GM12878 (cell line): ENCODE measurements around the gene LIPE. TPM values are rescaled to one million over a fixed set of nuclear protein-coding genes. Genes with fewer than 3 reads are reported as not detected.

Experiments used
- ATAC-seq: fragments of 200-7000 bp; cut with Tn5 transposase; 3 replicates; pipeline ENCODE4 v1.9.1; 2020; ENCODE audit warnings: mild to moderate bottlenecking, moderate library complexity
- BruUV-seq: library from RNA; stranded (reverse); fragments of 400-500 nt; replicated peaks from 2 replicates; lab custom pipeline; 2021; lab: Mats Ljungman, UMichigan
- CTCF ChIA-PET: fragments of 300-600 bp; sonication (Branson Sonifier 250); formaldehyde crosslinking; extraction: SDS; loops from one replicate; lab custom pipeline; 2021; ENCODE audit warnings: inconsistent platforms; lab: Yijun Ruan, JAX
- POLR2A ChIA-PET: fragments of 350-600 bp; formaldehyde crosslinking; extraction: SDS; loops from one replicate; lab custom pipeline; 2021; ENCODE audit warnings: inconsistent platforms; lab: Charles Lee
- RAD21 ChIA-PET: fragments of 300-600 bp; sonication (Branson Sonifier 250); formaldehyde crosslinking; loops from one replicate; lab custom pipeline; 2023; ENCODE audit warnings: antibody characterized with exemption; ENCODE audit not compliant: unreplicated experiment; lab: Charles Lee
- SMC1A ChIA-PET: fragments of 300-600 bp; sonication (Branson Sonifier 250); formaldehyde crosslinking; loops from one replicate; lab custom pipeline; 2023; ENCODE audit not compliant: unreplicated experiment, uncharacterized antibody; lab: Charles Lee
- DNase-seq: peaks from one replicate; pipeline ENCODE4 v3.0.0-alpha.2; 2011; ENCODE audit warnings: low read depth, low spot score
- FAIRE-seq: peaks from 3 replicates; lab custom pipeline; 2011; peaks lifted over from hg19 to GRCh38; lab: Jason Lieb, UNC
- H2AFZ ChIP-seq: 2 replicates; pipeline ENCODE4 v1.6.0; 2011; ENCODE audit warnings: low read depth, low read length, control low read depth; ENCODE audit not compliant: control insufficient read depth
- H3K27ac ChIP-seq: 2 replicates; pipeline ENCODE4 v1.5.1; 2011; ENCODE audit warnings: control low read depth; ENCODE audit not compliant: control insufficient read depth, insufficient read depth
- H3K27me3 ChIP-seq, 2 experiments: replicated peaks in 1 of 2; 2 replicates each; pipeline versions ENCODE4 v1.6.0 to v1.6.1; 2011; ENCODE audit warnings: low read length in 1 of 2; ENCODE audit not compliant: control insufficient read depth in 2 of 2, insufficient read depth in 2 of 2
- H3K36me3 ChIP-seq, 2 experiments: 2 replicates each; pipeline ENCODE4 v1.5.1; 2011; ENCODE audit warnings: low read length in 1 of 2; ENCODE audit not compliant: control insufficient read depth in 2 of 2, insufficient read depth in 2 of 2
- H3K4me1 ChIP-seq: 2 replicates; pipeline ENCODE4 v1.6.1; 2011; ENCODE audit warnings: mild to moderate bottlenecking, low read length, moderate library complexity, mixed read lengths; ENCODE audit not compliant: control insufficient read depth, insufficient read depth
- H3K4me2 ChIP-seq: 2 replicates; pipeline ENCODE4 v1.6.0; 2011; ENCODE audit warnings: control low read depth; ENCODE audit not compliant: control insufficient read depth, insufficient read depth
- H3K4me3 ChIP-seq: fragments of 200-600 bp; sonication (generic); 2 replicates; pipeline ENCODE4 v1.5.1; 2016
- H3K79me2 ChIP-seq: 2 replicates; pipeline ENCODE4 v1.6.0; 2011; ENCODE audit warnings: low read length; ENCODE audit not compliant: control insufficient read depth, insufficient read depth
- H3K9ac ChIP-seq: 2 replicates; pipeline ENCODE4 v1.8.0; 2011; ENCODE audit warnings: low read length, control low read depth, mixed read lengths; ENCODE audit not compliant: control insufficient read depth, insufficient read depth
- H3K9me3 ChIP-seq: replicated peaks from 3 replicates; pipeline ENCODE4 v1.5.1; 2011; ENCODE audit warnings: mild to moderate bottlenecking, low read length; ENCODE audit not compliant: control insufficient read depth, insufficient read depth
- H4K20me1 ChIP-seq: 2 replicates; pipeline ENCODE4 v1.6.0; 2011; ENCODE audit not compliant: control insufficient read depth, insufficient read depth
- BCL11A ChIP-seq: IDR thresholded peaks from 2 replicates; pipeline ENCODE4 v1.6.1; 2011; ENCODE audit warnings: low read depth, low read length
- CEBPZ ChIP-seq: fragments of 150-350 bp; IDR thresholded peaks from 2 replicates; pipeline ENCODE4 v1.6.1; 2016; ENCODE audit warnings: low read depth, low read length
- EGR1 ChIP-seq, 2 experiments: IDR thresholded peaks; 1 replicate in 1 of 2; 2 replicates in 1 of 2; pipeline ENCODE4 v1.6.1; 2011 to 2012; ENCODE audit warnings: low read depth in 2 of 2, low read length in 2 of 2, borderline replicate concordance in 1 of 2, mild to moderate bottlenecking in 1 of 2, moderate library complexity in 1 of 2
- FOXK2 ChIP-seq: fragments of 450-650 bp; IDR thresholded peaks from 2 replicates; pipeline ENCODE4 v1.6.1; 2017; ENCODE audit warnings: mild to moderate bottlenecking, moderate library complexity
- GATAD2B ChIP-seq: fragments of 450-650 bp; conservative IDR thresholded peaks from 2 replicates; pipeline ENCODE4 v1.6.1; 2017; ENCODE audit warnings: low read depth, mild to moderate bottlenecking, moderate library complexity
- IKZF1 ChIP-seq: fragments of 450-650 bp; conservative IDR thresholded peaks from 2 replicates; pipeline ENCODE4 v1.6.1; 2017; ENCODE audit warnings: antibody characterized with exemption, mild to moderate bottlenecking
- NBN ChIP-seq: fragments of 450-650 bp; IDR thresholded peaks from 2 replicates; pipeline ENCODE4 v1.6.1; 2016
- POLR2AphosphoS5 ChIP-seq: IDR thresholded peaks from 2 replicates; pipeline ENCODE4 v1.6.1; 2011; ENCODE audit warnings: mild to moderate bottlenecking, low read length, inconsistent platforms
- SMARCA5 ChIP-seq: fragments of 450-650 bp; IDR thresholded peaks from 2 replicates; pipeline ENCODE4 v1.6.1; 2017; ENCODE audit warnings: mild to moderate bottlenecking
- SRF ChIP-seq, 2 experiments: IDR thresholded peaks; 2 replicates each; pipeline ENCODE4 v1.6.1; 2011; ENCODE audit warnings: low read depth in 2 of 2, low read length in 2 of 2, mild to moderate bottlenecking in 1 of 2, moderate library complexity in 1 of 2
- ZNF622 ChIP-seq: fragments of 450-650 bp; IDR thresholded peaks from 2 replicates; pipeline ENCODE4 v1.6.1; 2017; ENCODE audit warnings: mild to moderate bottlenecking, inconsistent platforms
- ZSCAN29 ChIP-seq: fragments of 450-650 bp; IDR thresholded peaks from 2 replicates; pipeline ENCODE4 v1.6.1; 2017; ENCODE audit warnings: mild to moderate bottlenecking, moderate library complexity
- WGBS: methylation state at CpG from one replicate; pipeline ENCODE4 v1.1.6; 2016; ENCODE audit warnings: low lambda C conversion rate; ENCODE audit not compliant: insufficient replicate concordance, insufficient coverage; ENCODE audit errors: missing lambda C conversion rate; 5-methylcytosine and 5-hydroxymethylcytosine counted together
- in situ Hi-C: fragments of 300-500 bp; cut with MboI; formaldehyde crosslinking; loops from 9 replicates; pipeline ENCODE4 v1.14.3; 2018; ENCODE audit warnings: mixed read lengths
- intact Hi-C: fragments of 100-400 bp; cut with micrococcal nuclease; formaldehyde crosslinking; loops from one replicate; pipeline ENCODE4 v1.14.2; 2022; ENCODE audit not compliant: unreplicated experiment
- polyA plus RNA-seq, 11 experiments: library from polyadenylated mRNA; depleted of rRNA in 4 of 11; unstranded in 6 of 11; stranded (reverse) in 5 of 11; fragments of >200 nt; fragmentation: Nextera tagmentation in 4 of 11; fragmentation: Illumina TruSeq in 1 of 11; extraction: Ambion mirVana in 4 of 11; extraction: Trizol in 1 of 11; gene quantifications; 1 replicate in 1 of 11; 2 replicates in 10 of 11; pipeline versions ENCODE4 v1.2.1 to v1.2.3, GENCODE V29; 2011 to 2016; ENCODE audit warnings: inconsistent platforms in 2 of 11, missing spikeins in 2 of 11, low read depth in 1 of 11
- total RNA-seq, 4 experiments: library from RNA; depleted of rRNA in 3 of 4; stranded (reverse); fragments of >200 nt in 3 of 4; fragmentation: Illumina TruSeq in 1 of 4; extraction: Trizol in 1 of 4; gene quantifications; 2 replicates each; pipeline versions ENCODE4 v1.2.1 to v1.2.3, GENCODE V29; 2013 to 2021
- TF ChIP-seq, protein P1 (sequence below): fragments of 450-650 bp; conservative IDR thresholded peaks from 2 replicates; pipeline ENCODE4 v1.6.1; 2017; ENCODE audit warnings: mild to moderate bottlenecking, moderate library complexity
- TF ChIP-seq, protein P2 (sequence below), 3 experiments: IDR thresholded peaks in 2 of 3; conservative IDR thresholded peaks in 1 of 3; 2 replicates each; pipeline ENCODE4 v1.5.1; 2011; ENCODE audit warnings: low read depth in 3 of 3, low read length in 3 of 3, mild to moderate bottlenecking in 3 of 3, control low read depth in 2 of 3, moderate library complexity in 2 of 3, inconsistent platforms in 1 of 3, mixed read lengths in 1 of 3; ENCODE audit not compliant: control insufficient read depth in 2 of 3, insufficient read depth in 1 of 3; ENCODE audit errors: extremely low read depth in 1 of 3

LIPE gene
- total and polyA plus RNA-seq, 10 of the 15 experiments (the other 5 are each of a cell fraction or from before 2014, with no cell fraction given), result 0.02 to 33.3 (median 9.5) TPM

DNA sequence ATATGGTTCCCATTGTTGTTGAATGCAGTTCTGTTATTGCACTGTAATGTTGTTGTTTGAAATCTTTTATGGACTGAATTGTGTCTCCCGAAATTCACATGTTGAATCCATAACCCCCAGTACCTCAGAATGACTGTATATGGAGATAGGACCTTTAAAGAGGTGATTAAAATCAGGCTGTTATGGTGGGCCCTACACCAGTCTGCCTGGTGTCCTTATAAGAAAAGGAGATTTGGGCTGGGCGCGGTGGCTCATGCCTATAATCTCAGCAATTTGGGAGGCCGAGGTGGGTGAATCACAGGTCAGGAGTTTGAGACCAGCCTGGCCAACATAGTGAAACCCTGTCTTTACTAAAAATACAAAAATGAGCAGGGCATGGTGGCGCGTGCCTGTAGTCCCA is 8.1 kb upstream of the LIPE start (continued):
- TF ChIP-seq, protein P1, sequence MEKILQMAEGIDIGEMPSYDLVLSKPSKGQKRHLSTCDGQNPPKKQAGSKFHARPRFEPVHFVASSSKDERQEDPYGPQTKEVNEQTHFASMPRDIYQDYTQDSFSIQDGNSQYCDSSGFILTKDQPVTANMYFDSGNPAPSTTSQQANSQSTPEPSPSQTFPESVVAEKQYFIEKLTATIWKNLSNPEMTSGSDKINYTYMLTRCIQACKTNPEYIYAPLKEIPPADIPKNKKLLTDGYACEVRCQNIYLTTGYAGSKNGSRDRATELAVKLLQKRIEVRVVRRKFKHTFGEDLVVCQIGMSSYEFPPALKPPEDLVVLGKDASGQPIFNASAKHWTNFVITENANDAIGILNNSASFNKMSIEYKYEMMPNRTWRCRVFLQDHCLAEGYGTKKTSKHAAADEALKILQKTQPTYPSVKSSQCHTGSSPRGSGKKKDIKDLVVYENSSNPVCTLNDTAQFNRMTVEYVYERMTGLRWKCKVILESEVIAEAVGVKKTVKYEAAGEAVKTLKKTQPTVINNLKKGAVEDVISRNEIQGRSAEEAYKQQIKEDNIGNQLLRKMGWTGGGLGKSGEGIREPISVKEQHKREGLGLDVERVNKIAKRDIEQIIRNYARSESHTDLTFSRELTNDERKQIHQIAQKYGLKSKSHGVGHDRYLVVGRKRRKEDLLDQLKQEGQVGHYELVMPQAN, result no peak
- TF ChIP-seq POLR2AphosphoS5 (no peak), BCL11A (no peak)

DNA sequence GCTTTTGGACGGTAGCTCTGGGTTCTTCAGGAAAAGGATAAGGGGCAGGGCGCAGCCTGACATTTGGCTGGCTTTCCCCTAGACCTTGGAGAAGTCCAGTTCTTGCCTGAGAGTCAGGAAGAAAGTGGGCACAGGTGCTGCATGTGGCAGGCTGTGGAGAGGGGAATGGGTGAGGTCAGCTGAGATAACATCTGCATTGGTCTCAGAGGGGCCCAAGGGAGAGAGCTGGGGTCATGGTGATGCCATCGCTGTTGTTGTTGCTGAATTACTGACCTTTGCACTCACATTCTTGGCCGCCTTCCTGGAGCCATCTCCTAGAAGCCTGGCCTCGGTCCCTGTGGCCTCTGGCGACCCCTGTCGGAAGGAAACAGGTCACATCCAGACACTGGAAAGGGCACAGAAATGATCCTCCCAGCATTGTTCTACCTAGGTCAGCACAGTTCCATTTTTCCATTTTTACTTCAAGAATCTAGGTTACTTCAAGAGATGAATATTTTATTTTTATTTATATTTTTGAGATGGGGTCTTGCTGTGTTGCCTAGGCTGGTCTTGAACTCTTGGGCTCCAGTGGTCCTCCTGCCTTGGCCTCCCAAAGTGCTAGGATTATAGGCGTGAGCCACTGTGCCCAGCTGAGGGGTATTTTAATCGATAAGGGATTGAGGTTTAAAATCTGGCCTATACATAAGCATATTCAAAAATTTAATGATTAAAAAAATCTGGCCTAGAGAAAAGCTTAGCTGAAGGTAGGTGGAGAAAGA is 6.5 kb upstream of the LIPE start:
- in situ Hi-C loops, result no loop called here
- BruUV-seq, result no TSS peak
- no peak for DNase-seq
- TF ChIP-seq IKZF1 (peak; percentile 48; the same call in 1 of the 2 replicates), ZNF622 (no peak), SRF (IDR thresholded peaks at IDR 0.05; ENCODE audit: low read depth in 2 of 2, low read length in 2 of 2) (0 out of 4 replicates have a peak, but pooled peaks of 1 of the 2 experiments have one; percentile 31), NBN (0 out of 2 replicates have a peak, but pooled peaks have one; percentile 29), GATAD2B (0 out of 2 replicates have a peak, but pooled peaks have one; percentile 24), EGR1 (IDR thresholded peaks at IDR 0.05; ENCODE audit: borderline replicate concordance in 1 of 2, low read depth in 2 of 2, low read length in 2 of 2) (no peak), ZSCAN29 (no peak), CEBPZ (no peak), FOXK2 (peak; percentile 45; the same call in 1 of the 2 replicates), SMARCA5 (no peak)
- TF ChIP-seq, protein P2, sequence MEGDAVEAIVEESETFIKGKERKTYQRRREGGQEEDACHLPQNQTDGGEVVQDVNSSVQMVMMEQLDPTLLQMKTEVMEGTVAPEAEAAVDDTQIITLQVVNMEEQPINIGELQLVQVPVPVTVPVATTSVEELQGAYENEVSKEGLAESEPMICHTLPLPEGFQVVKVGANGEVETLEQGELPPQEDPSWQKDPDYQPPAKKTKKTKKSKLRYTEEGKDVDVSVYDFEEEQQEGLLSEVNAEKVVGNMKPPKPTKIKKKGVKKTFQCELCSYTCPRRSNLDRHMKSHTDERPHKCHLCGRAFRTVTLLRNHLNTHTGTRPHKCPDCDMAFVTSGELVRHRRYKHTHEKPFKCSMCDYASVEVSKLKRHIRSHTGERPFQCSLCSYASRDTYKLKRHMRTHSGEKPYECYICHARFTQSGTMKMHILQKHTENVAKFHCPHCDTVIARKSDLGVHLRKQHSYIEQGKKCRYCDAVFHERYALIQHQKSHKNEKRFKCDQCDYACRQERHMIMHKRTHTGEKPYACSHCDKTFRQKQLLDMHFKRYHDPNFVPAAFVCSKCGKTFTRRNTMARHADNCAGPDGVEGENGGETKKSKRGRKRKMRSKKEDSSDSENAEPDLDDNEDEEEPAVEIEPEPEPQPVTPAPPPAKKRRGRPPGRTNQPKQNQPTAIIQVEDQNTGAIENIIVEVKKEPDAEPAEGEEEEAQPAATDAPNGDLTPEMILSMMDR (IDR thresholded peaks at IDR 0.05 in 2 of 3, conservative IDR thresholded peaks at IDR 0.05 in 1 of 3; ENCODE audit: control insufficient read depth in 2 of 3, extremely low read depth in 1 of 3, insufficient read depth in 1 of 3, low read depth in 3 of 3, low read length in 3 of 3), result peak; percentile 91 to 95 (median 93)

More for the DNA sequence above, 6.5 kb upstream of the LIPE start:
- H3K4me3 ChIP-seq, result no peak overlapping the region
- H3K9me3 ChIP-seq, result no peaks in the 10 kb centered on the region
- no peaks in the 10 kb centered on the region for H3K4me1 ChIP-seq
- ChIA-PET CTCF (interaction anchor here (0.5 to 5.4 kb wide), 29 partner anchors 10 to 549 kb away, joined by 3 to 95 read pairs (median 3); partner anchors contain the start of gene CEACAM1), RAD21 (interaction anchor here (1.1 to 2.6 kb wide), 5 partner anchors 10 to 325 kb away, joined by 3 to 15 read pairs (median 4); no protein-coding TSS in a partner anchor), SMC1A (interaction anchor here (0.8 to 2.7 kb wide), 6 partner anchors 7 to 33 kb away, joined by 3 to 15 read pairs (median 4); no protein-coding TSS in a partner anchor), POLR2A (interaction anchor here (0.6 to 1.4 kb wide), 3 partner anchors 10 to 68 kb away, joined by 3 to 5 read pairs (median 5); no protein-coding TSS in a partner anchor)
- FAIRE-seq (peak; percentile 74), ATAC-seq (peak; percentile 97)
- no peak overlapping the region for H3K27ac ChIP-seq
- WGBS, result 13% methylated on average over 9 of the region's 9 CpGs
- no peaks in the 10 kb centered on the region for H4K20me1 ChIP-seq
- no peaks in the 10 kb centered on the region for H3K79me2 ChIP-seq
- no peak overlapping the region for H3K9ac ChIP-seq
- no peaks in the 10 kb centered on the region for H3K27me3 ChIP-seq
- no peak overlapping the region for H3K4me2 ChIP-seq
- peak overlapping the region; percentile 81 for H2AFZ ChIP-seq
- intact Hi-C loops, result loop anchor here (1.0 to 10.0 kb wide), 2 partner anchors 13 to 329 kb away; no protein-coding TSS in a partner anchor
- H3K36me3 ChIP-seq, result no peaks in the 10 kb centered on the region
